NCI-H510A (cell line): ENCODE data around the gene PSMB3.

Source experiments
- DNase-seq: peaks from one replicate; lab custom pipeline; 2025; lab: John Stamatoyannopoulos, UW

PSMB3 gene

DNA sequence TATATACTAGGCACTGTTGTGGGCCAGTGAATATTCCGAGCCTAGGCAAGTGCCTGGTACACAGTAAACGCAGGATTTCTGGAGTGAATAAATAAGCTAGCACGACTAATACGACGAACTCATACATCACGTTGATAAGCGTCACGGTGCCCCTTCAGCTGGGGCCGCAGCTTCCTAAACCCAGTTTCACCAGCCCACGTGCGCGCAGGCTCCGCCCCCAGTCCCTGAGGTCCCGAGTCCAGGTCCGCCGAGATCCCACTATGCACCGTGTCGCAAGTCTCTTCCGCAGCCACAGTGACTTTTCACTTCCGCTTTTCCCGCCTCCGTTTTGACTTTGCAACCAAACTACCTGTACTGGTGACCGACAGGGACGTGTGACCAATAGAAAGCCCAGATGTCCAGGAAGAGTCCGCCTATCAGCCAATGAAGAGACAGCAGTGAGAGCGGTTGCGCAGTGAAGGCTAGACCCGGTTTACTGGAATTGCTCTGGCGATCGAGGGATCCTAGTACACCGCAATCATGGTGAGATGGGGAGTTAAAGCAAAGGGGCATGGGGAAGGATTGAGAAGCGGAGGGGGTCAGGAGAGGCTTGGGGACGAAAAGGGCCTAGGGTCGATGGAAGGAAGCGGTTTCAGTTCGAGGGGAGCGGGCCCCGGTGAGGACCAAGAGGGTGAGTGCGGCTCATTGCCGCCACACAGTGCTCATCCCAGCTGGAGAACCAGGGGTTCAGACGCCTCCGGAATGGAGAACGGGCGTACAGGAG is at the start of gene PSMB3:
TSS of gene PSMB3 (plus strand) at position 434 of the 763 bp plus-strand sequence. CDS start at position 520, 86 bp downstream.
- peak; percentile 95 for DNase-seq

DNA sequence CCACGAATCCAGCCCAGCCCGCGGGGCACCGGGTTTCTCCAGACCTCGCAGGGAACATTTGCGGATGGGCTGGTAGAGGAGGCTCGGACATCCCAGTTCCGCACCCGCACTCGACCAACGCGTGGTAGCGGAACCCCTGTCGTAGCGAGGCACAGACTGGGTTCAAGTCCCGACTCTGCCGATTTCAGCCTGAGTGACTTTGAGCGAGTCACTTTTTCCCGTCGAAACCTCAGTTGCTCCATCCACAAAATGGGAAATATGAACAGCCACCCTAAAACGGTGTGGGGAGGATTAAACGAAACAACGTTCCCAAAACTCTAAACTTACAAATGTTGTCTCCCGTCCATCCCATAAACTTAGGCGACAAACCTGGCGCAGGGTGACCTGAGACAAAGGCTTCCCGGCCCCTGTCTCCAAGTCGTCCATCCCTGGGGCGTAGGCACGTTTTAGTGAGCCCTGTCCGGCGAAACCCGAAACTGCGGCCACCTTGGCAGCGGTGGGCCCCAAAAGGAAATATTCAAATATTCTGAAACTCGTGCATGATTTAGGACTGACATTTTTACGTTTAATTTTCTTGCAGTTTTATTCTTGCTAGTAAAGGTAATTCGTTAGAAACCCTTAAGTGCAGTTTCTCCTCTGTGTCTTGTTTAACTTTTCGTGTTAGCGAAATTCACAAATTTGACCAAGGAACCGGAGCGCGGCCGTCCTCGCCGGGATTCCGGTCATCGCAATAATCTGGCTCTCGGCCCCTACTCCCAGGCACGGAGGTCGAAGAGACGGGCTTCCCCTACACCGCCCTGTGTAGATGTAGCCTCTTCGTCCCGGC is 49.4 kb upstream of the PSMB3 start:
- no peak for DNase-seq

DNA sequence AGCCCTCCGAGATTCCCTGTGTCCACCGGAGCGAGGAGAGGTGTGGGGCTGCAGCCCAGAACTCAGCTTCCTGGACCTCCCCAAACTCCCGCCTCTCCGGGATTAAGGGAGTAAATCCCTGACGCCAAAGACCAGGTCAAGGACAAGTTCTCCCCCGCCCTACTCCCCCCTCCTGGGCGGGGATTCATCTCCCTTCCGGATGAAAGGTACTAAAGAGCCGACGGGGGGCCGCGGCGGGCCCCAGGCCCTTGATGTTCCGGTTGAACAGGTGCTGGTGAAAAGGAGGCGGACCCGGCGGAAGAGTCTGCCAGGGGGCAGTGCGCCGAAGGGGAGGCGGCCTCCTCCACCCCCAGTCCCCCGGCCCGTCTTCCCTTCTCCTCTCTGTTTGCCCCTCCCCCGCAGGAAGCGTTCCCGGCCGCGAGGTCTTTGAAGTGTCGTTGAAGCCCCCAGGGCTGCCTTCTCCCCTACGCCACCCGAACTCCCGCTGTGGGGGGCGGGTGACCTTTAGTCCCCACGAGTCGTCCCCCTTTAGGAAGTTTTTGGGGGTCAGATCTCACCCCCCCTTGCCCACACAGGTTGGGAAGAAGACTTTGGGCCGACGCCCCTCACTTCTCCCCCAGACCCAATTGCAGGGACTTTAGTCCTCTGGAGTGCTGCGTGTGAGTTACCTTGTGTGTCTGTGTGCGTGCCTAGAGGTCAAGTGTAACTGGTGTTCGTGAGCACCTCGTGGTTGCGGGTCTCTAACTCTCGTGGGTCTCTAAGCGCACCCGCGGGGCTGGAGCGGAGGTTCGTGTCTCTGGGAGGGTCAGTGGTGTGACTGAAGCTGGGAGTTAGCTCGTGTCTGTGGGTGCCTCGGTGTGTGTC is 48.6 kb upstream of the PSMB3 start:
- DNase-seq: peak; percentile 99

DNA sequence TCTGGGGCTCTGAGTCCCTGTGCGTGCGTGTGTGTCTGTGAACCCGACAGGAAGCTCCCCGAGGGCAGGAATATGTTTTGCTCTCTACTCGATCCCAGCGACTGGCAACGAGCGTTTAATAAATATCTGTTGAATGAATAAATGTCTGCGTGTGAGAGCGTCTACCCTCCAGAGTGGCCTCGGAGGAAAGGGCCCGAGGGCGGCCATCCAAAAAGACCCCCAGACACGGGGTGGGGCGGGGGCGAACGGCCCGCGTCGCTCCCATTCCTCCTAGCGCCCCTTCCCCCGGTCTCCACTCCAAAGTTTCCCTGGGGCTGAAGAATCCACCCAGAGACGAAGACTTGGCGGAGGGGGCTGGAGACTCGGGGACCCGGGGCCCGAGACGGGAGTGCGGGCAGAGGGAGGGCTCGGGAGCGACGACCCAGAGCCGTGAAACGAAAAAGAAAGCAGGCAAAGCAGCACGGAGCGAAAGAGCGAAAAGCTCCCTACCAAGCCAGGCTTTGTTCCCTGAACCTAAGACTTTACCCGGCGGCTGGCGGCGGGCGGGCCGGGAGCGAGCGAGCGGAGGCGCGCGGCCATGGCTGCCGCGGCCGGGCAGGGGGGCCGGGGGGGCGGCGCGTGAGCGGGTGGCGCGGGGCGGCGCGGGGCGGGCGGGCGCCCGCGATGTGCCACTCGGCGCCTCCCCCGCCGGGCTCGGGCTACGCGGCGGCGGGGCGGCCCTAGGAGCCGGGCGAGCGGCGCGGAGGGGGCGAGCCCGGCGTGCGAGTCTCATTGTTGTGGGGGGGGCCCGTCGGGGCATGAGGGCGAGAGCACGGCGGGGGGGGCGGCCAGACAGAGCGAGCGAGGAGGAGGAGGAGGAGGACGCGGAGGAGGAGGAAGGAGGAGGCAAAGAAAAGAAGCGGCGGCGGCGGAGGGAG is 47.7 kb upstream of the PSMB3 start, which contains the start of gene MLLT6:
TSS of gene MLLT6 (plus strand) at position 668 of the 917 bp plus-strand sequence. CDS start 360 bp downstream, outside the sequence.
- DNase-seq: peak; percentile 90

DNA sequence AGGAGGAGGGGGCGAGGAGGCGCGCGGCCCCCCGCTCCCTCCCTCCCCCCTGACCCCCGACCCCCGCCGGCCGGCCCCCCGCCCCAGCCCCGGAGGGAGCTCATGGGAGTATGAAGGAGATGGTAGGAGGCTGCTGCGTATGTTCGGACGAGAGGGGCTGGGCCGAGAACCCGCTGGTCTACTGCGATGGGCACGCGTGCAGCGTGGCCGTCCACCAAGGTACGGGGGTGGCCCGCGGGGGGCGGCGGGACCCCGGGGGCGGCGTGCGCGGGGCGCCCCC is 47.1 kb upstream of the PSMB3 start:
- no peak for DNase-seq

DNA sequence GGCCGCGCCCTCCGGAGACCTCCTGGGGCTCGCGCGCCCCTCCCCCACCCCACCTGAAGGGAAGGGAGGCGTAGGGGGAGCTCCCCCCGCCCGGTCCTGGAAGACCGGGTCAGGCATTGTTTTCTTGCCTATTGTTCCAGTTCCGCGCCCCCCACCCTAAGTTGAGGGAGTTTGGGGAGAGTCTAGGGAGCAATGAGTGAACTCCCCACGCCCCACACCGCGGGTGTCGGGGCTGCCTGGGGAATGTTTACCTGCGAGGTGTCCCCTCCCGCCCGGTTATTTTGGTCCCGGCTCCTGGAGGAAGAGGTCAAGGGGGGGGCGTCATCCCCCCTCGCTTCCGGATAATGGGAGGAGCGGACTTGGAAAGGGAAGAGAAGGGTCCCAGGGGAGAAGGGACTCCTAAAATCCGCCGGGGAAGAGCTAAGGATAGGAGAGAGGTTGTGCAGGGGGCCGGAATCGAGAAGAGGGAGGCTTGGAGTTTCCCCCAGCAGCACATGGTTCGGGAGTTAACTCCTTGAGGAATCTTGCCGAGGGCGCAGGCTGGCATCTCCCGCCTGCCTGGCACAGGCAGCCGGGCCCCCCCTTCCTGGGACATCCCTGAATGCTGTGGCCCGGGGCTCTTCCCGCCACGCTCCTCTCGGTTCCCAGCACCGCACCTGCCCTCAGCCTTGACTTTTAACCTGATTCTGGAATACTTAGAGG is 46.6 kb upstream of the PSMB3 start:
- peak; percentile 72 for DNase-seq

DNA sequence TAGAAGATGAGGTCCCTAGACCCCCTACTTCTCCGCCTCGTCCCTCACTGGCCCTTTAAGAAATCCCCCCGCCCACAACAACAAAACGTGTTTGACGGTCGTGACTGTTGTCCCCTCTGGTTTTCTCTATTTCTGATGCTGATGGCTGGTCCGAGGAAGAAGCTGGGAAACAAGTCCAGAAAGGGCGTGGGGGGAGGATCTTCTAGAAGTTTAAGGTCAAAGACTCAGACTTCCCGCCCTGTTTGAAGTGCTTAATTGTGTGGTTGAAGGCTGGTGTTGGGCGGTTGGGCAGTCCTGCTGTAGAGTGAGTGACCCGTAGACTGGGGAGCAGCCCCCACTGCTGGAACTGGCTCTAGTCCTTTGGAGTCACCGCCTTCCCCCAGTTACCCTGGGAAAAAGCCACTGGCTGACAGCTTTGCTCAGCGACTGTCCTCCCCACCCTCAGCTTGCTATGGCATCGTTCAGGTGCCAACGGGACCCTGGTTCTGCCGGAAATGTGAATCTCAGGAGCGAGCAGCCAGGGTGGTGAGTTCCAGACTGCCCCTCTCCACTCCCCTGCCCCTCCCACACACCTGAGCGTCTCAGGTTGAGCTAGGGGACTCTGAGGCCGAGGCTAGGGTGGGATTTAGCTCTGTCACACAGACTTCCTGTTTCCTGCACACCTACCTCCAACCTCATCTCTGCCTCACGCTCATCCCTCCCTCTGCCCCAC is 45.9 kb upstream of the PSMB3 start:
- peak; percentile 26 for DNase-seq

DNA sequence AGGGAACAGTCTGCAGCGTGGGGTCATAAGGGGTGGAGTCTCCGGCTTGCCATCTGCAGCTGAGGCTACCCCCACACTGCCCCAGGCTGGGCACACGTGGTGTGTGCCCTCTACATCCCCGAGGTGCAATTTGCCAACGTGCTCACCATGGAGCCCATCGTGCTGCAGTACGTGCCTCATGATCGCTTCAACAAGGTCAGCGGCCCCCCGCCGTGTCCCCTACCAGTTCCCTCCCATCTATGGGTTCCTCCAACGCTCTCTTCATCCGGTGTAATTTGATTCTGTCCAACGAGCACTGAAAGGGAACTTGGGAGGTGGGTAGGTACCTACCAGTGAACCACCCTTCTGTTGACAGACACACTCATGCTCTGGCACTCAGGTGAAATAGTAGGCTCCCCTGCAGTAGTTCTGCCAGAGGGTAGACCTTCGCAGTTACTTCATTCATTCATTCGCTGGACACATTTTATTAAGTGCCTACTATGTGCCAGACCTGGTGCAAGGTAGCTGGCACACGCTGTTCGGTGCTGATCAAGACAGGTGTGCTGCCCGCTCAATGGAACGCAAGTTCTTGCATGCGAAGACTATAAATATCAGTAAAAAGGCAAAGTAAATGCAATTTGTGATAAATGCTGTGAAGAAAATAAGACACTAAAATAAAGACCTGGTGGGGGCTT is 44.7 kb upstream of the PSMB3 start:
- DNase-seq: peak; percentile 87

DNA sequence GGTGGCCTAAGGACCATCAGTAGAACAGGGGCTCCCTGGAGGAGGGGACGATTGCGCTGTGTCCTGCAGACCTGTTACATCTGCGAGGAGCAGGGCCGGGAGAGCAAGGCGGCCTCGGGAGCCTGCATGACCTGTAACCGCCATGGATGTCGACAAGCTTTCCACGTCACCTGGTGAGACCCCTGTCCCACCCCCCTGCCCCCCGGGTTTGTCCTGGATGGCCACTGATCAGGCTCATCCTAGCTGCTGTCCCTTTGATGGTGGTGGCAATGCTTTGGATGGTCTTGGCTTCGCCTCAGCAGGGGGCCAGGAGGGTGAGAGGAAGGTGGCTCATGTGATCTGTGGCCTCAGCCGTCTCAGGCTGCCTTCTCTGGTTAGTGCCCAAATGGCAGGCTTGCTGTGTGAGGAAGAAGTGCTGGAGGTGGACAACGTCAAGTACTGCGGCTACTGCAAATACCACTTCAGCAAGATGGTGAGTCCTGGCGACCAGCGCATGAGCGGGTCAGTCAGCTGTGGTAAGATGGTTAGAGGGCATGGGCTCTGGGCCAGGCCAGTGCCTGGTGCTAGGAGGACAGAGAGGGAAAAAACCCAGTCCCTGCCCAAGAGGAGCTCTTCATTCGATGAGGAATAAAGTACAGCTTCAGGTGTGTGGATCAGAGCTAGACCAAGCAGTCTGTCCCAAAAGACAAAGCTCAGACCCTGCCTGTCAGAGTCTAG is 43.3 kb upstream of the PSMB3 start:
- DNase-seq: no peak

DNA sequence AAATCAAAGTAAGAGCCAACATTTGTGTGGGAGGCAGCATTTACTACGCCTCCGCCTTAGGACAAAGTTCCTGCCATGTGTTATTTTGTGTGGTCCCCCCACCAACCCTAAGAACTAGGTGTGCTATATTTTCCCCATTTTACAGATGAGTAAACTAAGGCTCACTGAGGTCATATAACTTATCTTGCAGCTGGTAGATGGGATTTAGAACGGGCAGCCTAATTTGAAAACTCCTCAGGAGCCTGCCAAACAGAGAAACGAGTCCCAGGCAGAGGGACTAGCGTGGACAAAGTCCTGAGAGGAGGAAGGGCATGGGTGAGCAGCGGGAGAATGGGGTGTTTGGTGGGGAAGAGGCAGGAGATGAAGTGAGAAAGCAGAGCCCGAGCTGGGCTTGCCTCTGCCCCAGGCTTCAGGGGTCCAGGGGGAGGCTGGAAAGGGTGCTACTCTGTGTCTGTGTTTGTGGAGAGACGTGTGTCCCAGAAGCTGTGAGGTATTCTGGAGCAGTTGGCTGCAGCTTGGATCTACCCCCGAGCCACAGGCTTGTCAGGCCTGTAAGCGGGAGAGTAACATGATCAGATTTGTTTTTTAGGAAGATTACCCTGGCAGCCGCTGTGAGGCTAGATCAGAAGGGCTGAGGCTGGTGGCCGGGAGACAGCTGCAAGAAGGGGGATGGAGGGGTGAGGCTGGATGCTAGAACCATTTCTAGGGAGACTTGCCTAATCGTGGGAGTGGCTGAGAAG is 42.5 kb upstream of the PSMB3 start:
- no peak for DNase-seq

DNA sequence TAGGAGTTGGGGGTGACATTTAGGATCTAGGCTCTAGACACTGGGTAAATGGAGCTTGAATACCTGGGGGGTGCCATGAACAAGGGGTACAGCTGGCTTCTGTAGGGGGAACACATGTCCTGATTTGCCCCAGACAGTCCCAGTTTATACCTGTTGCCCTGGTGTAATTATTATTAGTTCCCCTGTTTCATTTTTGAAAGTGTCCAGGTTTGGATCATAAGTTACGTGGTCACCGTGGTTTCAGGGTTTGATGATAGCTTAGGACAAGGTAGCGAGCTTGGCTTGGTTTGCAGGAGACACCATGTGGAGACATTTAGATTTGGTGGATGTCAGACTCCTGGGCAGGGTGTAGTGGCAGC is 42.0 kb upstream of the PSMB3 start:
- no peak for DNase-seq

DNA sequence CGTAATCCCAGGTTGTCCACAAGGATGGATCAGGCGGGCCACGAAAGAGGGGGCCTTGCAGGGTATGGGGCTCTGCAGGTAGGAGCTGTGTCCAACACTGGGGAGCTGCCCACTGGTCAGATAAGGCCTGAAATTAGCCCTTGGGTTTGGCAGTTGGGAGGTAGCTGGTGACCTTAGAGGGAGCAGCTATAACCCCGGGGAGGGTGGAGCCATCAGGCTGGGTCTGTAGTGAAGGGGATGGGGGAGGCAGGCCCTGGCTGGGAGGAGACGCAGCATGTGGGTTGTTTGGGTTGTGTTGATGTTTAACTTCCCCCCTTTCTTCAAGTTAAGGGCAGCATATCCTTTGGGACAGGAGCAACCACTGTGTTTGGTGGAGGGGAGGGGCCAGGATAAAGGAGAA is 41.6 kb upstream of the PSMB3 start:
- no peak for DNase-seq

DNA sequence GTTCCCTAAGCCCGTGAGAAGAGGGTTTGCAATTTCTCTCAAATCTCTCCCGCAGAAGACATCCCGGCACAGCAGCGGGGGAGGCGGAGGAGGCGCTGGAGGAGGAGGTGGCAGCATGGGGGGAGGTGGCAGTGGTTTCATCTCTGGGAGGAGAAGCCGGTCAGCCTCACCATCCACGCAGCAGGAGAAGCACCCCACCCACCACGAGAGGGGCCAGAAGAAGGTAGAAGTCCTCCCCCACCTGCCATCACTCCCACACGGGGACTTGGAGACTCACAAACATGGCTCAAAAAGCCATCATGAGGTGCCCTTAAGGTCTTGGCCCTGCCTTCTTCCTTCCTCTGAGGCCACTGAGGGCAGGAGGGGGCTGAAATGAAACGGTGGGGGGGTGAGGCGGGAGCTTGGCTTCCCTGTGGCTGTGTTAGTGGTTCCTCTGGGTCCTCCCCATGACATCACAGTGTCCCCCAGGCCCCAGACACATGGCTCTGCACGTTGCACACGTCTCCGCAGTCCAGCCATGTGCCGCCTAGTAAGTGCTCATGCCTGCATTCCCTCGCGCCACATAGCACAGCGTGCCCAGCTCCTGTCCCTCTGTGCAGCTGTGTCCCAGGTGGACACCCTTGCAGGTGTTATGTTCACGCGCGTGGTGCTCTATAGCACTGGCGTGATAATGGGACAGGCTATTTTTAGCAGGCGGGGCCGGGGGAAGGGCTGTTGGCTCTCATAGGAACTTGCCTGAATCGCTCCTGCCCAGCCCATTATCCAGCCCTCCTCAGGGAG is 40.6 kb upstream of the PSMB3 start:
- no peak for DNase-seq

DNA sequence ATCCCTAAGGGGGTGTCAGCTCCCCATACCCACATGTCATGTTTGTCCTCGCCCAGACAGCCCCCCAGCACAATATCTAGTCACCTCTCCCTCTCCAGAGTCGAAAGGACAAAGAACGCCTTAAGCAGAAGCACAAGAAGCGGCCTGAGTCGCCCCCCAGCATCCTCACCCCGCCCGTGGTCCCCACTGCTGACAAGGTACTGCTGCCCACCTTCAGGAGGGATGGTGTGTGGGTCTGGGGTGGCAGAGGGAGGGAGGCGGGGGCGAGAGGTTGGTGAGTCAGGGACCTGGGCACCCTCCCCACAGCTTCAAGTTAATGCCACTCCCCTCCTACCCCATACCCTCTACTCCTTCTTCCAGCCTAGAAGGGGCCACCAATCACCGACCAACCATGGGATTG is 39.9 kb upstream of the PSMB3 start:
- no peak for DNase-seq

DNA sequence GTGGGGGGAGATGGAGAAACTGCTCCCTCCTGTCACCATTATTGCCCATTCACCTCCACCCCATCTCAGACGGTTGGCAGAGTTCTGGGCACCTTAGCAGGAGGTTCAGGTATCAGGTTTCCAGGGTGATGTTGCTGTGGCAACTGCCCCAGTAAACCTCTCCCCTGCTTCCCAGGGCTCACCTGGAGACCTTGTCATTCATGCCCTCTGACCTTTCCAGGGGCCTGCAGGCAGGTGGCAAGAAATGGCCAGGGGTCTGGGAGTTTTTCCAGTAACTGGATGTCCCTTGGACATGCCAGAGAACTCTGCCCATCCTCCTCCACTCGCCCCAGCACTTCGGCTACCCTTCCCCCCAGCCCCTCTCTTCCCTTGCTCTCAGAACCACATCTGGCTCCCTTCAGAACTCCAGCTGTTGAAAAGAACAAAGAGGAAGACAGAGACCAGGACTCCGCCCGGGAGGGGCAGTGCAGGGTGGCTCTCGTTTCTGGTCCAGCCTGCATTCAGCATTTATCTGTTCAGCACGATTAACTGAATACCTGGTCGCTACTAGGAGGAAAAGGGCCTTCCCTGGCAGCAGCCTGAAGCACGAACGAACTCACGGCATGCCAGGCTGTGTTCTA is 39.0 kb upstream of the PSMB3 start:
- no peak for DNase-seq

DNA sequence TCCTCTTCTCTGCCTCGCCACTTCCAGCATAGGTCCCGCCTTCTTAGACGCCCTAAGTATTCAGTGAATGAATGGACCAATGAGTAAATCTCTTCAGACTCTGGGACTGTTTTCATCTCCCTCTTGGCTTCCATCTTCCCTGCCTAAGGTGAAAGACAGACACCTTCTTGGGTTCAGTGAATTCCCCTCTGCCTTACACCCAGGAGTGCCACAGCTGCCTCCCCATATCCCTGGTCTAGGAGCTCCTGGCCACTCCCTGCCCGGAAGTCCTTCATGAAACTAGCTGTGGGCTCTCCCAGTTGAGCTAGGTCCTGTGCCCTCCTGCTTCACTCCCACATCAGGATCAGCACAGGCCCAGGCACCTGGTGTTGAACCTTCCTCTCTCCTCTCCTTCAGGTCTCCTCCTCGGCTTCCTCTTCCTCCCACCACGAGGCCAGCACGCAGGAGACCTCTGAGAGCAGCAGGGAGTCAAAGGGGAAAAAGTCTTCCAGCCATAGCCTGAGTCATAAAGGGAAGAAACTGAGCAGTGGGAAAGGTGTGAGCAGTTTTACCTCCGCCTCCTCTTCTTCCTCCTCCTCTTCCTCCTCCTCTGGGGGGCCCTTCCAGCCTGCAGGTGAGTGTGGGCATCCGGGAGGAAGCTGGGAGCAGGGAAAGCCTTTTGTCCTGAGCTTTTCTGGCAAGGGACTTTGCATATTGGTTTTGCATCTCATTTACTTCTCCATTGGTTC is 37.2 kb upstream of the PSMB3 start:
- DNase-seq: no peak
